GM13976 (cell line): ENCODE data around the gene IFT25.

Source experiments
- DNase-seq: peaks from one replicate; pipeline ENCODE4 v3.0.0; 2012; ENCODE audit warnings: low spot score
- in situ Hi-C: fragments of 300-500 bp; cut with MboI; formaldehyde crosslinking; loops from one replicate; pipeline ENCODE4 v1.12.0; 2022; ENCODE audit warnings: low sequenced_read_pairs, mixed read lengths, inconsistent platforms; ENCODE audit not compliant: unreplicated experiment
- TF ChIP-seq, protein P1 (sequence below): IDR thresholded peaks from 2 replicates; pipeline ENCODE4 v1.5.1; 2012; ENCODE audit warnings: borderline replicate concordance, mild to moderate bottlenecking; ENCODE audit not compliant: insufficient read depth; ENCODE audit errors: extremely low read depth, missing control alignments, control extremely low read depth

Gene IFT25

GRCh38 chr1:53929246-53929960 is 16.1 kb downstream of the IFT25 start:
- DNase-seq: no peak
- TF ChIP-seq, protein P1, sequence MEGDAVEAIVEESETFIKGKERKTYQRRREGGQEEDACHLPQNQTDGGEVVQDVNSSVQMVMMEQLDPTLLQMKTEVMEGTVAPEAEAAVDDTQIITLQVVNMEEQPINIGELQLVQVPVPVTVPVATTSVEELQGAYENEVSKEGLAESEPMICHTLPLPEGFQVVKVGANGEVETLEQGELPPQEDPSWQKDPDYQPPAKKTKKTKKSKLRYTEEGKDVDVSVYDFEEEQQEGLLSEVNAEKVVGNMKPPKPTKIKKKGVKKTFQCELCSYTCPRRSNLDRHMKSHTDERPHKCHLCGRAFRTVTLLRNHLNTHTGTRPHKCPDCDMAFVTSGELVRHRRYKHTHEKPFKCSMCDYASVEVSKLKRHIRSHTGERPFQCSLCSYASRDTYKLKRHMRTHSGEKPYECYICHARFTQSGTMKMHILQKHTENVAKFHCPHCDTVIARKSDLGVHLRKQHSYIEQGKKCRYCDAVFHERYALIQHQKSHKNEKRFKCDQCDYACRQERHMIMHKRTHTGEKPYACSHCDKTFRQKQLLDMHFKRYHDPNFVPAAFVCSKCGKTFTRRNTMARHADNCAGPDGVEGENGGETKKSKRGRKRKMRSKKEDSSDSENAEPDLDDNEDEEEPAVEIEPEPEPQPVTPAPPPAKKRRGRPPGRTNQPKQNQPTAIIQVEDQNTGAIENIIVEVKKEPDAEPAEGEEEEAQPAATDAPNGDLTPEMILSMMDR: no peak
- in situ Hi-C loops: no loop called here

- TF ChIP-seq, protein P1: no peak
- DNase-seq: no peak
- in situ Hi-C loops: no loop called here
Measured at GRCh38 chr1:53927376-53927881, 18.1 kb downstream of the IFT25 start.

- no peak for DNase-seq
- in situ Hi-C loops: no loop called here
- TF ChIP-seq, protein P1: no peak
Measured at GRCh38 chr1:53919675-53920066, 25.8 kb downstream of the IFT25 start.

GRCh38 chr1:53918343-53918742 is 27.2 kb downstream of the IFT25 start:
- in situ Hi-C loops: no loop called here
- TF ChIP-seq, protein P1: no peak

DNA sequence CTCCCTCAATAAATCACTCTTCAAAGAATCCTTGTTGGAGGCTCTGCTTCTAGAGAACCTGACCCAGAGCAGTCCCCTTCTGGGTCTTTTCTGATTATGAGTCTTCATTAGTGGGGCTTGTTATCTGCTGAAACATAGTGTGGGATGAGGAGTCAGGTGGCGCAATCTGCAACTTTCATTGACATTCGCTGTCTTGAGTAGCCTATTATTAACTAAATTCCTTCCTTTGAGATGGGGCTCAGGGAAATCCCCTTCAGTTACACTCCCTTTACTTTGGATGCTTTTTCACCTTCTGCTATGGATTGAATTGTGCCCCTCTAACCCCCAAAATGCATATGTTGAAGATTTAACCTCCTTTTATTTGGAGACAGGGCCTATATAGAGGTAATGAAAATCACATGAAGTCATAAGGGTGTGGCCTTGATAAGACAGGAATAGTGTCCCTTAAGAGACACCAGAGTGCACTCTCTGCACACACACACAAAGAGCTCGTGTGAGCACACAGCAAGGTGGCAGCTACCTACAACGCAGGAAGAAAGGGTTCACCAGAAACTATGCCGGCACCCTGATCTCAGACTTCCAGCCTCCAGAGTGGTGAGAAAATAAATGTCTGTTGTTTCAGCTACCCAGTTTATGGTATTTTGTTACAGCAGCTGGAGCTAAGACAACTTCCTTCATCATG is 32.0 kb downstream of the IFT25 start:
- TF ChIP-seq, protein P1: no peak
- in situ Hi-C loops: no loop called here
- no peak for DNase-seq

More at GRCh38 chr1:53918343-53918742, 27.2 kb downstream of the IFT25 start:
- no peak for DNase-seq

DNA sequence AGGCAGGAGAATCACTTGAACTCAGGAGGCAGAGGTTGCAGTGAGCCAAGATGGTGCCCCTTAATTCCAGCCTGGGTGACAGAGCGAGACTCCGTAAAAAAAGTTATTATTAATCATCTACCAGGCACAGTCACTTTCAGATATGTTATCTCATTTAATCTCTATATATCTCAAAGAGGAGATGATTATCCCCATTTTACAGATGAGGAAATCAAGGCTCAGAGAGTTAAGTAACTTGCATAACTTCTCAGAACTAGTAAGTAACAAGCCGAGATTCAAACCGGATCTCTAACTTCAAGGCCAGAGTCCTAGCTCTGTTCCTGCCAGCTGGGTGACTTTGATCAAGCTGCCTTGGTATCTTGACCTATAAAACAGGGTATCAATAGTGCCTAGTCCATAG is 34.1 kb downstream of the IFT25 start:
- DNase-seq: no peak
- in situ Hi-C loops: no loop called here
- TF ChIP-seq, protein P1: no peak

DNA sequence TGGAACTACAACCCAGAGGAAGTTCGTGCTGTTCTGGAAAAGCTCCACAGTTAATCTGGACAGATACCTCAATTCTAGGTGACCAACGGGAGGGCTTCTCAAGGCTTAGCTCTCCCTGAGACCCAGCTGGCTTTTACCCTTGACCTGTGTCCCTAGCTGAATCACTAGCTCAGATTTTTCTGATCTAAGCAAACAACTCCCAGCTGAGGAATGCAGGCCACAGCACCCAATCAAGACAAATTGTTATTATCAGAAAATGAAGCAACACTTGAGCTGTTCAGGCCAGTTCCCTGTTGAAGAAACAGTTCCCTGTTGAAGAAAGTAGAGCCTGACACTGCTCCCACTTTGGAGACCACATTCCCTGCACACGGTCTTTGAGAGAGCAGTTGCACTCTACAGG is 35.6 kb downstream of the IFT25 start:
- DNase-seq: no peak
- TF ChIP-seq, protein P1: no peak
- in situ Hi-C loops: no loop called here
